Measurements from ENCODE around the gene RRAD. TPM values are rescaled to one million over a fixed set of nuclear protein-coding genes. Genes with fewer than 3 reads are reported as not detected.
A peak's percentile ranks its signal among the peaks of the same experiment; 100 is the strongest.

The RRAD gene
- polyA plus RNA-seq, 3 donors, result 2.2 to 4.1 (median 2.4) TPM

DNA sequence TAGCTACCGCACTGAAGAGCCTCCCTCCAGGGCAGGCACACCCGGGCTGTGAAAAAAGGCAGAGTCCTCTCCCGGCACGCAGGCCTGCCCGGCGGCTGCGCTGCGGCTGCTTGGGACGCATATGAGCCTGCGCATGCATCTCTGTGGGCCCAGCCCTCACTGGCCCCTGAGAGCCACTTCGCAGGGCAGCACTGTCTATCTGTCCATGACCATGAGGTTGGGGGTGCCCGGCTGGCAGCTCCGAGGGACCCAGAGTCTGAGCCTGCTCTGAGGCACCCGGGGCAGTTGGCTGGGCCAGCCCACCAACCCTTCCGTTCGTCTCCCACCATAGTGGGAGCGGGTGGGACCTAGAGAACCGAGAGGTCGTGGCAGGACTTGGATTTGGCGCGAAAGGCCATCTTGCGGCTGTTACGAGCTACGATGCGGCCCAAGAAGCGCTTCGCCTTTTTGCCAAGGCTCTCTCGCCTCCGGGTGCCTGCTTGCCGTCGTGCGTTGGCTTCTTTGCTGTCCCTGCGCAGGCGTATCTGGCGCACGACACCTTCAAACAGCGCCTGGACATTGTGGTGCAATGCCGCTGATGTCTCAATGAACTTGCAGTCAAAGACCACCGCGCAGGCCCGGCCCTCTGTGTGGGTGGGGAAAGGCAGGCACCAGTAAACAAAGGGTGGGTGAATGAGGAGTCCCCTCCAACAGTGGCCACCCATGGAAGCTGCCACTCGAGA lies 3.4 kb downstream of the RRAD start:
- no peak for DNase-seq (ENCODE audit: extremely low read depth in 1 of 11, low read depth in 9 of 11, low spot score in 4 of 11)

DNA sequence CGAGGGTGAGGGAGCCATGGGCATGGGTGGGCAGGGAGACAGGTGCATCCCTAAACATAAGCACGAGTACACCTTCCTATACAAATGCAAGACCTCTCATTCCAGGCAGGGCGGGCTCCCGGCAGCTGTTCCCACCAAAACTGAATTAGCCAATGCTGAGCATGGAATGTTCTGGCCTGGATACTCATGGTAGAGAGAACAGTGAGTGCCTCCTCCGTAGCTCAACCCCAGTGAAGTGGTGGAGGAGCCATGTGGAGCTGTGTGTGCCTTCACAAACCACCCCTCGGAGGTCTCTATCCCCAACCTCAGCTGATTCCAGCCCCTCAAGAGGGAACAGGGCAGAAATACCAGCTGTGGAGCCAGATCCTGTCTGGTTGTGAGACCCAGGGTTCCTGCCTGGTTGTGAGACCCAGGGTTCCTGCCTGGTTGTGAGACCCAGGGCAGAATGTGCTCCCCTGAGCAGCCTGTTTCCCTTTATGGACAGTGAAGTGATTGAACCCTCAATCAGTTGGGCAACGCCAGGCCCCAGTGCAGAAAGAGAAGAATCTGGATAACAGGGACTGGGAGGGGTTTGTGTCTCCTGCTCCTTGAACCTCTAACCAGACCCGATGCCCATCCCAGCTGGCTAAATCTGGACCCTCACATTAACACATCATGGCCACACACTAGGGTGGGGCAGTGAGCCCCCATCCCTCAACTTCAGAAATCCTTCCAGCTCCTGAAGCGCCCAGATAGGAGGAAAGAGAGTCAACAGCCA lies 4.2 kb downstream of the RRAD start:
- no peak for DNase-seq (ENCODE audit: extremely low read depth in 1 of 11, low read depth in 9 of 11, low spot score in 4 of 11)

DNA sequence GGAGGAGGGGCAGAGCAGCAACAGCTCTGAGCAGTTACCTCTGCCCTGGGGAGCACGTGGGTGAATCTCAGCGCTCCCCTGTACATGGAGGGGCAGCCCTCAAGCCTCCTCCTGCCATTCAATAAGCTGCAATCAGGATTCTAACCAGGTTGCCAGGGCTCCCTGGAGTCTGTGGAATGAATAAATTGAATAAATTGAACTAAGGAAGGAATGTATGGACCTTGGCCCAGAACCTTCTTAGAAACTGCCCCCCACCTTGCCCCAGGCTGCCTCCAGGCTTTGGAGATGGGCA lies 5.1 kb downstream of the RRAD start:
- DNase-seq (ENCODE audit: extremely low read depth in 1 of 11, low read depth in 9 of 11, low spot score in 4 of 11), result no peak

GRCh38 chr16:66919569-66920298 lies 5.6 kb downstream of the RRAD start:
- DNase-seq (ENCODE audit: extremely low read depth in 1 of 11, low read depth in 9 of 11, low spot score in 4 of 11), result no peak

- peak in 6 of 11 donors; percentile 60 to 83 (median 64) for DNase-seq (ENCODE audit: extremely low read depth in 1 of 11, low read depth in 9 of 11, low spot score in 4 of 11)
Observed at GRCh38 chr16:66918803-66919568, 6.3 kb downstream of the RRAD start, which contains the start of gene CDH16. Gene CDH16, minus strand, starts transcription at chr16:66918885. Its CDS starts 820 bp downstream, at chr16:66918065.

- no peak for DNase-seq (ENCODE audit: extremely low read depth in 1 of 11, low read depth in 9 of 11, low spot score in 4 of 11)
Observed at GRCh38 chr16:66918355-66918754, 7.0 kb downstream of the RRAD start.

DNA sequence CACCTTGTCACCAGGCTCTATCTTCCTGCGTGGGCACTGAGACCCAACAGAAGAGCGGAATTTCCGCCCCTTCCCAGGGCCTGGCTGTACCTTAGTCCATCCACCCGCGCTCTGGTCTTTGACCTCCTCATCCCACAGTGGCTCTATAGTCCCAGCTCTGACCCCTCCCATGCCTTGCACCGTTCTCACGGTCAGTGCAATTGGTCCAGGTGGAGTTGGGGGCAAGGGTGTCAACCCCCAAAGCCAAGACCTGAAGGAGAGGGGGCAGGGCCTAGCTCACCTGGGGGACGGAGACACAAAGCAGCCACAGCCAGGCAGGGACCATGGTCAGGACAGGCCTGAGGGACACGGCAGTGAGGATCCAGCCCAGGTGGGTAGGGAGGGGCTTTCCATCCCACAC lies 7.6 kb downstream of the RRAD start:
- no peak for DNase-seq (ENCODE audit: extremely low read depth in 1 of 11, low read depth in 9 of 11, low spot score in 4 of 11)

DNA sequence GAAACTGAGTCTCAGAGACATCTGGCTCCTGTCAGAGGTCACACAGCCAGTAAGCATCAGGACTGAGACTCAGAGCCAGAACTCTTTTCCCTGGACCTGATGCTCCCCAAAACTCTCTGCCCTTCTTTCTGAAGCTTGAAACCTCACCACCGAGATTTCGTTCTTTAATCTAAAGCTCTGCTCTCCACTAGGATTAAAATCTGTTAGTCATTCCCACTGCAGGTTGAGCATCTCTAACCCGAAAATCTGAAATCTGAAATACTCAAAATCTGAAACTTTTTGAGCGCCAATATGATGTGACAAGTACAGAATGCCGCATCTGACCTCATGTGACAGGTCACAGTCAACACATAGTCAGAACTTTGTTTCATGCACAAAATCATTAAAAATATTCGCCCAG lies 8.8 kb downstream of the RRAD start:
- no peak for DNase-seq (ENCODE audit: extremely low read depth in 1 of 11, low read depth in 9 of 11, low spot score in 4 of 11)

GRCh38 chr16:66915041-66915440 lies 10.3 kb downstream of the RRAD start:
- DNase-seq (ENCODE audit: extremely low read depth in 1 of 11, low read depth in 9 of 11, low spot score in 4 of 11), result no peak

- DNase-seq (ENCODE audit: extremely low read depth in 1 of 11, low read depth in 9 of 11, low spot score in 4 of 11), result no peak
Observed at GRCh38 chr16:66914541-66914940, 10.8 kb downstream of the RRAD start.

DNA sequence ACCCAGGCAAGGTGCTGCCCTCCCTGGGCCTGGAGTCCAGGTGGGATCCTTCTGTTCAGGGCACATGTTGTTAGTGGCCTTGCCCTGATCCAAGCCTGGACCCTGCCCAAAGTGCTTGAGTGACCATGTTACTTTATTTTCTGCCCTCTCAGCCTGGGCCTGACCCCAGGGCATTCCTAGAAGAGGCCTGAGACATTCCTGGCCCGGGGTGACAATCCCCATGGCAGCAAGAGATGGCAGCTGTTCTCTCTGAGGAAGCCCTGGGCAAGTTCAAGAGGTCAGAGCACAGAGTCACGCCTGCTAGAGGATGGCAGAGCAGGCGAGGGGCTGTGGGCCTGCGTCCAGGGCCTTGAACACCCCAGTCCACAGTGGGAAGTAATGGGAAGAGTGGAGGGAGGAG lies 11.6 kb downstream of the RRAD start:
- DNase-seq (ENCODE audit: extremely low read depth in 1 of 11, low read depth in 9 of 11, low spot score in 4 of 11), result no peak

DNA sequence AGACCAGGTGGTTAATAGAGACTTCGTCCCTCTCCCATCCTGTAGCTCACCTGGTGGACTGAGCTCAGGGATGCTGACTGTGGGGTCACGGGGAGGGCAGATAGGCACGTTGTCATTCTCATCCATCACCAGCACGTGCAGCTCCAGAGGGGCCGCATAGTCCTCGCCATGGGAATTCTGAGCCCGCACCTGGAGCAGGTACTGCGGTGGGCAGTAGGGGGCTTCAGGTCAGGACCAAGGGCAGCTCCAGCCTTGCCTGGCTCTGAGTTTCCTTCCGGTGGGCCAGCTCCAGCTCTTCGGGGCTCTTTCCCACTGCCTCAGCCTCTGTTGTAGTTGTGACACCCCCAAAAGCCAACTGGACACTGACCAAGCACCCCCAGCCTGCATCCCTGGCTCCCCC lies 12.3 kb downstream of the RRAD start:
- DNase-seq (ENCODE audit: extremely low read depth in 1 of 11, low read depth in 9 of 11, low spot score in 4 of 11), result no peak

GRCh38 chr16:66911801-66912200 lies 13.5 kb downstream of the RRAD start:
- DNase-seq (ENCODE audit: extremely low read depth in 1 of 11, low read depth in 9 of 11, low spot score in 4 of 11), result no peak

GRCh38 chr16:66911112-66911511 lies 14.2 kb downstream of the RRAD start:
- no peak for DNase-seq (ENCODE audit: extremely low read depth in 1 of 11, low read depth in 9 of 11, low spot score in 4 of 11)

- DNase-seq (ENCODE audit: extremely low read depth in 1 of 11, low read depth in 9 of 11, low spot score in 4 of 11), result no peak
Observed at GRCh38 chr16:66910175-66910940, 15.0 kb downstream of the RRAD start.

GRCh38 chr16:66908762-66909559 lies 16.4 kb downstream of the RRAD start:
- no peak for DNase-seq (ENCODE audit: extremely low read depth in 1 of 11, low read depth in 9 of 11, low spot score in 4 of 11)

DNA sequence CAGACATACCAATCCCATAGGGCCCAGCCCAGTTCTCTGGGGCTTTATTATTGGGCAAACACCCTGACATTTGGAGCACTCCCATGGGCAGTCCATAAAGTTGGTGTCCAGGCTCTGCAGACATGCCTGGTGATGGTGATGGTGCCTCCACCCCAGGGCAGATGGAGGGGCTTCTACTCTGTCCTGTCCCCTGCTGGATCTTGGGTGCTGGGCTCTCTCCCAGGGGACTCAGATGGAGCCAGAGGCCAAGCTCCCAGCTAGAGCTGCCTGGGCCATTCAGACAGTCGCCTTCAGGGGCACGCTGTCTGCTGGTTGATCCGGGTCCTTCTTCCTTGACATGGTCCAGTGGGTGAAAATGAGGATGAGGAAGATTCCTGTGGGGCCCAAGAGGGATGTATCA lies 17.2 kb downstream of the RRAD start:
- DNase-seq (ENCODE audit: extremely low read depth in 1 of 11, low read depth in 9 of 11, low spot score in 4 of 11), result no peak
